ENCODE results near the gene TMPRSS9.

Gene TMPRSS9

DNA sequence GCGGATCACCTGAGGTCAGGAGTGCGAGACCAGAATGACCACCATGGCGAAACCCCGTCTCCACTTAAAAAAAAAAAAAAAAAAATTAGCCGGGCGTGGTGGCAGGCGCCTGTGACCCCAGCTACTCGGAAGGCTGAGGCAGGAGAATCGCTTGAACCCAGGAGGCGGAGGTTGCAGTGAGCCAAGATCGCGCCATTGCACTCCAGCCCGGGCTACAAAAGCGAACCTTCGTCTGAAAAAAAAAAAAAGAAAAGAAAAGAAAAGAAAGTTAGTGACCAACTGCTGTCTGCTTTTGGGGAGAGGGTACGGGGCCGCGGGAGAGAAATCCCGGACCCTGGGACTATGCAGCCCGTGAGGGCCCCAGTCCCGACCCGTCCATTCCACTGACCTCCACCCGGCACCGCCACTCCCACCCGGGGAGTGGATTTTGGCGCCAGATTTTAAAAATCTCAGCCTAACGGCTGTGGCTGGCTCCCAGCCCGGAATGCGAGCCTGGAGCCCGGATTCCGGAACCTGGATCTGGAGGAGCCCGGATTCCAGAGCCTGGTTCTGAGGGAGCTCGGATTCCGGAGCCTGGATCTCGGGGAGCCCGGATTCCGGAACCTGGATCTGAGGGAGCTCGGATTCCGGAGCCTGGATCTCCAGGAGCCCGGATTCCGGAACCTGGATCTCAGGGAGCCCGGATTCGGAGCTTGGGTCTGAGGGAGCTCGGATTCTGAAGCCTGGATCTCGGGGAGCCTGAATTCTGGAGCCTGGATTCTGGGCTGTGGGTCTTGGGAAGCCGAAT lies 102.8 kb downstream of the TMPRSS9 start (continued):
- TF ChIP-seq, protein P1, sequence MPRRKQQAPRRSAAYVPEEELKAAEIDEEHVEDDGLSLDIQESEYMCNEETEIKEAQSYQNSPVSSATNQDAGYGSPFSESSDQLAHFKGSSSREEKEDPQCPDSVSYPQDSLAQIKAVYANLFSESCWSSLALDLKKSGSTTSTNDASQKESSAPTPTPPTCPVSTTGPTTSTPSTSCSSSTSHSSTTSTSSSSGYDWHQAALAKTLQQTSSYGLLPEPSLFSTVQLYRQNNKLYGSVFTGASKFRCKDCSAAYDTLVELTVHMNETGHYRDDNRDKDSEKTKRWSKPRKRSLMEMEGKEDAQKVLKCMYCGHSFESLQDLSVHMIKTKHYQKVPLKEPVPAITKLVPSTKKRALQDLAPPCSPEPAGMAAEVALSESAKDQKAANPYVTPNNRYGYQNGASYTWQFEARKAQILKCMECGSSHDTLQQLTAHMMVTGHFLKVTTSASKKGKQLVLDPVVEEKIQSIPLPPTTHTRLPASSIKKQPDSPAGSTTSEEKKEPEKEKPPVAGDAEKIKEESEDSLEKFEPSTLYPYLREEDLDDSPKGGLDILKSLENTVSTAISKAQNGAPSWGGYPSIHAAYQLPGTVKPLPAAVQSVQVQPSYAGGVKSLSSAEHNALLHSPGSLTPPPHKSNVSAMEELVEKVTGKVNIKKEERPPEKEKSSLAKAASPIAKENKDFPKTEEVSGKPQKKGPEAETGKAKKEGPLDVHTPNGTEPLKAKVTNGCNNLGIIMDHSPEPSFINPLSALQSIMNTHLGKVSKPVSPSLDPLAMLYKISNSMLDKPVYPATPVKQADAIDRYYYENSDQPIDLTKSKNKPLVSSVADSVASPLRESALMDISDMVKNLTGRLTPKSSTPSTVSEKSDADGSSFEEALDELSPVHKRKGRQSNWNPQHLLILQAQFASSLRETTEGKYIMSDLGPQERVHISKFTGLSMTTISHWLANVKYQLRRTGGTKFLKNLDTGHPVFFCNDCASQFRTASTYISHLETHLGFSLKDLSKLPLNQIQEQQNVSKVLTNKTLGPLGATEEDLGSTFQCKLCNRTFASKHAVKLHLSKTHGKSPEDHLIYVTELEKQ (tag by site-specific recombination; IDR thresholded peaks at IDR 0.05; ENCODE audit: borderline replicate concordance), result peak; percentile 83; the same call in 1 of the 2 replicates
- TF ChIP-seq SP3 (tag by site-specific recombination; IDR thresholded peaks at IDR 0.05) (peak; percentile 44), WT1 (tag by site-specific recombination; IDR thresholded peaks at IDR 0.05) (peak; percentile 54), GLI2 (tag by site-specific recombination; IDR thresholded peaks at IDR 0.05; ENCODE audit: borderline replicate concordance, low read depth) (peak; percentile 62; the same call in 1 of the 2 replicates), GFI1B (tag by site-specific recombination; IDR thresholded peaks at IDR 0.05) (peak; percentile 93), ZNF37A (tag by site-specific recombination; IDR thresholded peaks at IDR 0.05) (0 out of 2 replicates have a peak, but pooled peaks have one; percentile 43), ZNF311 (tag by site-specific recombination; IDR thresholded peaks at IDR 0.05; ENCODE audit: borderline replicate concordance) (no peak), ZNF221 (tag by site-specific recombination; IDR thresholded peaks at IDR 0.05; ENCODE audit: borderline replicate concordance) (0 out of 2 replicates have a peak, but pooled peaks have one; percentile 89), ZNF324 (tag by site-specific recombination; IDR thresholded peaks at IDR 0.05) (peak; percentile 95), ZNF549 (tag by site-specific recombination; IDR thresholded peaks at IDR 0.05) (no peak), BCL11A (tag by site-specific recombination; IDR thresholded peaks at IDR 0.05; ENCODE audit: low read depth) (0 out of 2 replicates have a peak, but pooled peaks have one; percentile 13), ZNF610 (tag by site-specific recombination; IDR thresholded peaks at IDR 0.05; ENCODE audit: borderline replicate concordance) (no peak), ZNF121 (tag by site-specific recombination; IDR thresholded peaks at IDR 0.05) (no peak), ZBTB17 (tag by site-specific recombination; IDR thresholded peaks at IDR 0.05) (peak; percentile 92), ZEB2 (tag by site-specific recombination; IDR thresholded peaks at IDR 0.05) (peak; percentile 97), ZNF510 (tag by site-specific recombination; IDR thresholded peaks at IDR 0.05; ENCODE audit: insufficient replicate concordance) (peak; percentile 51), ZNF561 (tag by site-specific recombination; IDR thresholded peaks at IDR 0.05; ENCODE audit: borderline replicate concordance) (peak; percentile 87), ZNF19 (tag by site-specific recombination; IDR thresholded peaks at IDR 0.05; ENCODE audit: low read depth) (no peak), ZNF677 (tag by site-specific recombination; IDR thresholded peaks at IDR 0.05) (peak; percentile 67; the same call in 1 of the 2 replicates), SCRT1 (tag by site-specific recombination; IDR thresholded peaks at IDR 0.05; ENCODE audit: borderline replicate concordance) (no peak), SP7 (tag by site-specific recombination; IDR thresholded peaks at IDR 0.05) (peak; percentile 86), ZFP3 (tag by site-specific recombination; IDR thresholded peaks at IDR 0.05; ENCODE audit: low read depth) (no peak), GLIS1 (tag by site-specific recombination; IDR thresholded peaks at IDR 0.05) (peak; percentile 64), ZNF548 (tag by site-specific recombination; IDR thresholded peaks at IDR 0.05) (no peak)
- TF ChIP-seq, protein P2, sequence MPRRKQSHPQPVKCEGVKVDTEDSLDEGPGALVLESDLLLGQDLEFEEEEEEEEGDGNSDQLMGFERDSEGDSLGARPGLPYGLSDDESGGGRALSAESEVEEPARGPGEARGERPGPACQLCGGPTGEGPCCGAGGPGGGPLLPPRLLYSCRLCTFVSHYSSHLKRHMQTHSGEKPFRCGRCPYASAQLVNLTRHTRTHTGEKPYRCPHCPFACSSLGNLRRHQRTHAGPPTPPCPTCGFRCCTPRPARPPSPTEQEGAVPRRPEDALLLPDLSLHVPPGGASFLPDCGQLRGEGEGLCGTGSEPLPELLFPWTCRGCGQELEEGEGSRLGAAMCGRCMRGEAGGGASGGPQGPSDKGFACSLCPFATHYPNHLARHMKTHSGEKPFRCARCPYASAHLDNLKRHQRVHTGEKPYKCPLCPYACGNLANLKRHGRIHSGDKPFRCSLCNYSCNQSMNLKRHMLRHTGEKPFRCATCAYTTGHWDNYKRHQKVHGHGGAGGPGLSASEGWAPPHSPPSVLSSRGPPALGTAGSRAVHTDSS (tag by site-specific recombination; IDR thresholded peaks at IDR 0.05), result peak; percentile 51; the same call in 1 of the 2 replicates
- TF ChIP-seq, protein P3, sequence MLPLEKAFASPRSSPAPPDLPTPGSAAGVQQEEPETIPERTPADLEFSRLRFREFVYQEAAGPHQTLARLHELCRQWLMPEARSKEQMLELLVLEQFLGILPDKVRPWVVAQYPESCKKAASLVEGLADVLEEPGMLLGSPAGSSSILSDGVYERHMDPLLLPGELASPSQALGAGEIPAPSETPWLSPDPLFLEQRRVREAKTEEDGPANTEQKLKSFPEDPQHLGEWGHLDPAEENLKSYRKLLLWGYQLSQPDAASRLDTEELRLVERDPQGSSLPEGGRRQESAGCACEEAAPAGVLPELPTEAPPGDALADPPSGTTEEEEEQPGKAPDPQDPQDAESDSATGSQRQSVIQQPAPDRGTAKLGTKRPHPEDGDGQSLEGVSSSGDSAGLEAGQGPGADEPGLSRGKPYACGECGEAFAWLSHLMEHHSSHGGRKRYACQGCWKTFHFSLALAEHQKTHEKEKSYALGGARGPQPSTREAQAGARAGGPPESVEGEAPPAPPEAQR (tag by site-specific recombination; IDR thresholded peaks at IDR 0.05), result peak; percentile 52; the same call in 1 of the 2 replicates
- TF ChIP-seq, protein P4, sequence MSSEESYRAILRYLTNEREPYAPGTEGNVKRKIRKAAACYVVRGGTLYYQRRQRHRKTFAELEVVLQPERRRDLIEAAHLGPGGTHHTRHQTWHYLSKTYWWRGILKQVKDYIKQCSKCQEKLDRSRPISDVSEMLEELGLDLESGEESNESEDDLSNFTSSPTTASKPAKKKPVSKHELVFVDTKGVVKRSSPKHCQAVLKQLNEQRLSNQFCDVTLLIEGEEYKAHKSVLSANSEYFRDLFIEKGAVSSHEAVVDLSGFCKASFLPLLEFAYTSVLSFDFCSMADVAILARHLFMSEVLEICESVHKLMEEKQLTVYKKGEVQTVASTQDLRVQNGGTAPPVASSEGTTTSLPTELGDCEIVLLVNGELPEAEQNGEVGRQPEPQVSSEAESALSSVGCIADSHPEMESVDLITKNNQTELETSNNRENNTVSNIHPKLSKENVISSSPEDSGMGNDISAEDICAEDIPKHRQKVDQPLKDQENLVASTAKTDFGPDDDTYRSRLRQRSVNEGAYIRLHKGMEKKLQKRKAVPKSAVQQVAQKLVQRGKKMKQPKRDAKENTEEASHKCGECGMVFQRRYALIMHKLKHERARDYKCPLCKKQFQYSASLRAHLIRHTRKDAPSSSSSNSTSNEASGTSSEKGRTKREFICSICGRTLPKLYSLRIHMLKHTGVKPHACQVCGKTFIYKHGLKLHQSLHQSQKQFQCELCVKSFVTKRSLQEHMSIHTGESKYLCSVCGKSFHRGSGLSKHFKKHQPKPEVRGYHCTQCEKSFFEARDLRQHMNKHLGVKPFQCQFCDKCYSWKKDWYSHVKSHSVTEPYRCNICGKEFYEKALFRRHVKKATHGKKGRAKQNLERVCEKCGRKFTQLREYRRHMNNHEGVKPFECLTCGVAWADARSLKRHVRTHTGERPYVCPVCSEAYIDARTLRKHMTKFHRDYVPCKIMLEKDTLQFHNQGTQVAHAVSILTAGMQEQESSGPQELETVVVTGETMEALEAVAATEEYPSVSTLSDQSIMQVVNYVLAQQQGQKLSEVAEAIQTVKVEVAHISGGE (tag by site-specific recombination; conservative IDR thresholded peaks at IDR 0.05; ENCODE audit: low read depth), result 0 out of 2 replicates have a peak, but pooled peaks have one; percentile 23
- TF ChIP-seq, protein P5, sequence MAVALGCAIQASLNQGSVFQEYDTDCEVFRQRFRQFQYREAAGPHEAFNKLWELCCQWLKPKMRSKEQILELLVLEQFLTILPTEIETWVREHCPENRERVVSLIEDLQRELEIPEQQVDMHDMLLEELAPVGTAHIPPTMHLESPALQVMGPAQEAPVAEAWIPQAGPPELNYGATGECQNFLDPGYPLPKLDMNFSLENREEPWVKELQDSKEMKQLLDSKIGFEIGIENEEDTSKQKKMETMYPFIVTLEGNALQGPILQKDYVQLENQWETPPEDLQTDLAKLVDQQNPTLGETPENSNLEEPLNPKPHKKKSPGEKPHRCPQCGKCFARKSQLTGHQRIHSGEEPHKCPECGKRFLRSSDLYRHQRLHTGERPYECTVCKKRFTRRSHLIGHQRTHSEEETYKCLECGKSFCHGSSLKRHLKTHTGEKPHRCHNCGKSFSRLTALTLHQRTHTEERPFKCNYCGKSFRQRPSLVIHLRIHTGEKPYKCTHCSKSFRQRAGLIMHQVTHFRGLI (tag by site-specific recombination; IDR thresholded peaks at IDR 0.05), result peak; percentile 62; the same call in 1 of the 2 replicates

Data from HEK293 (cell line).